Spleen (tissue), 11 donors: ENCODE results near the gene CLMN. TPM values are rescaled to one million over a fixed set of nuclear protein-coding genes. Genes with fewer than 3 reads are reported as not detected.

Experiments
- DNase-seq: peaks from one replicate; pipeline ENCODE4 v3.0.0-alpha.2; 2020
- H3K27ac ChIP-seq, 8 donors: fragments of 200-600 bp; sonication (generic) in 7 of 8; 1 replicate in 4 of 8; 2 replicates in 4 of 8; pipeline versions ENCODE4 v1.5.0 to v1.8.0; 2016 to 2021; ENCODE audit warnings: inconsistent platforms in 4 of 8, mild to moderate bottlenecking in 4 of 8, moderate library complexity in 1 of 8
- H3K27me3 ChIP-seq, 7 donors: fragments of 200-600 bp; sonication (generic) in 6 of 7; replicated peaks in 1 of 7; 1 replicate in 4 of 7; 2 replicates in 3 of 7; pipeline versions ENCODE4 v1.5.0 to v1.8.0; 2016 to 2021; ENCODE audit warnings: inconsistent platforms in 3 of 7, mild to moderate bottlenecking in 1 of 7
- H3K36me3 ChIP-seq, 6 donors: fragments of 200-600 bp; sonication (generic) in 5 of 6; 1 replicate in 4 of 6; 2 replicates in 2 of 6; pipeline versions ENCODE4 v1.5.0 to v1.8.0; 2016 to 2021; ENCODE audit warnings: inconsistent platforms in 2 of 6
- H3K4me1 ChIP-seq, 6 donors: fragments of 200-600 bp; sonication (generic) in 5 of 6; 1 replicate in 3 of 6; 2 replicates in 3 of 6; pipeline versions ENCODE4 v1.5.0 to v1.8.0; 2016 to 2021; ENCODE audit warnings: inconsistent platforms in 3 of 6
- H3K4me3 ChIP-seq, 8 donors: fragments of 200-600 bp; sonication (generic) in 7 of 8; 1 replicate in 4 of 8; 2 replicates in 4 of 8; pipeline versions ENCODE4 v1.5.0 to v1.8.0; 2016 to 2021; ENCODE audit warnings: inconsistent platforms in 4 of 8, mild to moderate bottlenecking in 4 of 8, moderate library complexity in 2 of 8
- H3K9me3 ChIP-seq, 8 donors: fragments of 200-600 bp; sonication (generic) in 7 of 8; 1 replicate in 4 of 8; 2 replicates in 4 of 8; pipeline versions ENCODE4 v1.5.0 to v1.8.0; 2016 to 2021; ENCODE audit warnings: inconsistent platforms in 4 of 8
- CTCF ChIP-seq, 11 experiments: fragments of 200-600 bp in 7 of 11; fragments of 450-650 bp in 4 of 11; sonication (generic) in 4 of 11; IDR thresholded peaks in 8 of 11; conservative IDR thresholded peaks in 3 of 11; 1 replicate in 7 of 11; 2 replicates in 4 of 11; pipeline versions ENCODE4 v1.4.0 to v1.8.0; 2016 to 2021; ENCODE audit warnings: antibody characterized with exemption in 11 of 11, inconsistent platforms in 4 of 11, mild to moderate bottlenecking in 1 of 11
- POLR2A ChIP-seq, 3 donors: fragments of 450-650 bp; IDR thresholded peaks; one replicate each; pipeline ENCODE4 v1.5.1; 2017; ENCODE audit warnings: antibody characterized with exemption in 3 of 3, mild to moderate bottlenecking in 1 of 3
- POLR2AphosphoS5 ChIP-seq, 3 donors: sonication (generic); formaldehyde crosslinking; IDR thresholded peaks; one replicate each; pipeline ENCODE4 v1.5.1; 2017; ENCODE audit warnings: antibody characterized with exemption in 3 of 3
- WGBS, 5 donors: extraction: QIAGEN DNeasy Blood & Tissue Kit in 3 of 5; methylation state at CpG; one replicate each; pipeline versions ENCODE4 v1.1.5 to v1.1.7; 2013 to 2018; 5-methylcytosine and 5-hydroxymethylcytosine counted together
- intact Hi-C: fragments of 100-400 bp; cut with DNase I; formaldehyde crosslinking; loops from one replicate; pipeline ENCODE4 v1.15.0; 2023; ENCODE audit warnings: low total_unique reads
- polyA plus RNA-seq, 3 donors: library from polyadenylated mRNA; stranded (reverse); fragments of 200-250 nt; gene quantifications; one replicate each; pipeline ENCODE4 v1.2.1, GENCODE V29; 2013
- total RNA-seq, 7 donors: library from RNA; depleted of rRNA in 3 of 7; stranded (reverse); fragments of >200 nt in 3 of 7; fragmentation: NEBNext Ultra II Directional in 4 of 7; extraction: Animal tissue kit (Norgen Biotek cat#: 25700) in 4 of 7; gene quantifications; one replicate each; pipeline versions ENCODE4 v1.1.0 to v1.2.1, GENCODE V29; 2016 to 2021
- donor health status: healthy with polysubstance abuse.
- donor health status: DM: no; HTN: no; CAD: no; lungs with moderate emphysema.
- donor health status: DM: no; HTN: no; CAD: no.
- donor health status: Bipolar disorder and iron deficiency.
- donor health status: healthy.
- donor health status: DM: no; HTN: no; CAD: no.
- donor health status: DM: yes; HTN: yes; CAD: no.

CLMN gene
- total and polyA plus RNA-seq, 10 donors: 2.7 to 21.4 (median 14.8) TPM

GRCh38 chr14:95137164-95137803, 182.4 kb downstream of the CLMN start:
- Histone ChIP-seq H3K27ac (peak overlapping the region in 6 of 8 donors; percentile 22 to 63 (median 58)), H3K4me1 (peaks cover 29 to 90% (median 68%) of the 10 kb centered on the region in 6 donors), H3K4me3 (no peak overlapping the region), H3K9me3 (no peaks in the 10 kb centered on the region), H3K36me3 (peaks cover 0 to 20% (median 9%) of the 10 kb centered on the region in 6 donors), H3K27me3 (no peaks in the 10 kb centered on the region)
- TF ChIP-seq CTCF (IDR thresholded peaks at IDR 0.05 in 8 of 11, conservative IDR thresholded peaks at IDR 0.05 in 3 of 11): no peak
- no peak for TF ChIP-seq POLR2A (IDR thresholded peaks at IDR 0.05)
- intact Hi-C loops: no loop called here
- DNase-seq: no peak

- no peak overlapping the region for H3K4me3 ChIP-seq
- peaks cover 25 to 83% (median 61%) of the 10 kb centered on the region in 6 donors for H3K4me1 ChIP-seq
- peak overlapping the region in 3 of 8 donors; percentile 26 to 61 (median 60) for H3K27ac ChIP-seq
- peaks cover 0 to 26% (median 10%) of the 10 kb centered on the region in 6 donors for H3K36me3 ChIP-seq
- no peak for DNase-seq
- no peaks in the 10 kb centered on the region for H3K27me3 ChIP-seq
- no peaks in the 10 kb centered on the region for H3K9me3 ChIP-seq
- intact Hi-C loops: no loop called here
- 90 to 100% (median 95%) methylated on average over 1 of the region's 1 CpG for WGBS, 5 donors
- no peak for TF ChIP-seq POLR2AphosphoS5 (IDR thresholded peaks at IDR 0.05)
- TF ChIP-seq CTCF (IDR thresholded peaks at IDR 0.05 in 8 of 11, conservative IDR thresholded peaks at IDR 0.05 in 3 of 11): no peak
- TF ChIP-seq POLR2A (IDR thresholded peaks at IDR 0.05): no peak
These were observed 183.1 kb downstream of the CLMN start for GRCh38 chr14:95136631-95137030.

GRCh38 chr14:95134304-95134933, 185.3 kb downstream of the CLMN start:
- Histone ChIP-seq H3K4me3 (no peak overlapping the region), H3K36me3 (peaks cover 0 to 48% (median 21%) of the 10 kb centered on the region in 6 donors), H3K27ac (peak overlapping the region in 6 of 8 donors; percentile 26 to 54 (median 51)), H3K27me3 (no peaks in the 10 kb centered on the region), H3K4me1 (peaks cover 3 to 61% (median 39%) of the 10 kb centered on the region in 6 donors), H3K9me3 (no peaks in the 10 kb centered on the region)
- DNase-seq: no peak
- TF ChIP-seq CTCF (IDR thresholded peaks at IDR 0.05 in 8 of 11, conservative IDR thresholded peaks at IDR 0.05 in 3 of 11) (no peak), POLR2AphosphoS5 (IDR thresholded peaks at IDR 0.05) (no peak), POLR2A (IDR thresholded peaks at IDR 0.05) (no peak)
- intact Hi-C loops: no loop called here
- WGBS, 5 donors: 80 to 87% (median 83%) methylated on average over 8 of the region's 8 CpGs

GRCh38 chr14:95133282-95133681, 186.4 kb downstream of the CLMN start:
- Histone ChIP-seq H3K27me3 (no peaks in the 10 kb centered on the region), H3K9me3 (no peaks in the 10 kb centered on the region), H3K27ac (no peak overlapping the region), H3K4me3 (no peak overlapping the region), H3K36me3 (peaks cover 0 to 60% (median 24%) of the 10 kb centered on the region in 6 donors), H3K4me1 (peaks cover 0 to 56% (median 32%) of the 10 kb centered on the region in 6 donors)
- no peak for DNase-seq
- intact Hi-C loops: no loop called here
- WGBS, 5 donors: 95 to 100% (median 98%) methylated on average over 2 of the region's 2 CpGs
- no peak for TF ChIP-seq CTCF (IDR thresholded peaks at IDR 0.05 in 8 of 11, conservative IDR thresholded peaks at IDR 0.05 in 3 of 11)
- TF ChIP-seq POLR2AphosphoS5 (IDR thresholded peaks at IDR 0.05): no peak
- no peak for TF ChIP-seq POLR2A (IDR thresholded peaks at IDR 0.05)
